PC-9 (cell line): Measurements from ENCODE around the gene ARMC12. TPM values are rescaled to one million over a fixed set of nuclear protein-coding genes. Genes with fewer than 3 reads are reported as not detected.

Experiments used
- BruUV-seq: library from RNA; stranded (reverse); fragments of 400-500 nt; replicated peaks from 2 replicates; lab custom pipeline; 2021; lab: Mats Ljungman, UMichigan
- CTCF ChIA-PET: fragments of 300-600 bp; sonication (Branson Sonifier 250); formaldehyde crosslinking; loops from one replicate; lab custom pipeline; 2022; ENCODE audit warnings: antibody characterized with exemption; lab: Charles Lee
- POLR2A ChIA-PET: fragments of 300-600 bp; sonication (Branson Sonifier 250); formaldehyde crosslinking; loops from one replicate; lab custom pipeline; 2022; ENCODE audit warnings: antibody characterized with exemption; ENCODE audit not compliant: unreplicated experiment; lab: Charles Lee
- DNase-seq, 2 experiments: peaks; one replicate each; pipeline versions ENCODE4 v3.0.0 to v3.0.0-alpha.2; 2015 to 2022; ENCODE audit warnings: mixed read lengths in 1 of 2
- H2AFZ ChIP-seq: fragments of 200-600 bp; sonication (generic); 2 replicates; pipeline ENCODE4 v1.8.1; 2017; ENCODE audit warnings: antibody characterized with exemption
- H3F3A ChIP-seq: fragments of 200-600 bp; sonication (generic); 2 replicates; pipeline ENCODE4 v1.8.1; 2017; ENCODE audit warnings: antibody characterized with exemption, mild to moderate bottlenecking, low read depth; ENCODE audit not compliant: insufficient read depth
- H3K27ac ChIP-seq: fragments of 200-600 bp; sonication (generic); 2 replicates; pipeline ENCODE4 v1.6.1; 2016; ENCODE audit warnings: mixed run types
- H3K27me3 ChIP-seq: fragments of 200-600 bp; sonication (generic); 2 replicates; pipeline ENCODE4 v1.6.1; 2016; ENCODE audit warnings: low read depth, mixed run types; ENCODE audit not compliant: insufficient read depth
- H3K36me3 ChIP-seq: fragments of 200-600 bp; sonication (generic); 2 replicates; pipeline ENCODE4 v1.6.1; 2016; ENCODE audit warnings: low read depth, mixed run types
- H3K4me1 ChIP-seq: fragments of 200-600 bp; sonication (generic); replicated peaks from 2 replicates; pipeline ENCODE4 v1.6.1; 2016; ENCODE audit warnings: mixed run types; ENCODE audit not compliant: insufficient read depth
- H3K4me2 ChIP-seq: fragments of 200-600 bp; sonication (generic); 2 replicates; pipeline ENCODE4 v1.6.1; 2017; ENCODE audit warnings: mixed run types
- H3K4me3 ChIP-seq: fragments of 200-600 bp; sonication (generic); 2 replicates; pipeline ENCODE4 v1.6.1; 2016; ENCODE audit warnings: mixed run types
- H3K79me2 ChIP-seq: fragments of 200-600 bp; sonication (generic); 2 replicates; pipeline ENCODE4 v1.6.1; 2017; ENCODE audit warnings: low read depth, mixed run types
- H3K9me2 ChIP-seq: fragments of 200-600 bp; sonication (generic); 2 replicates; pipeline ENCODE4 v1.8.1; 2017; ENCODE audit warnings: mild to moderate bottlenecking; ENCODE audit not compliant: insufficient read depth
- H3K9me3 ChIP-seq: fragments of 200-600 bp; sonication (generic); 2 replicates; pipeline ENCODE4 v1.8.1; 2016; ENCODE audit warnings: low read depth; ENCODE audit not compliant: insufficient read depth
- H4K20me1 ChIP-seq: fragments of 200-600 bp; sonication (generic); 2 replicates; pipeline ENCODE4 v1.8.1; 2017; ENCODE audit not compliant: insufficient read depth
- CTCF ChIP-seq: fragments of 200-600 bp; sonication (generic); conservative IDR thresholded peaks from 2 replicates; pipeline ENCODE4 v1.6.1; 2017; ENCODE audit warnings: mixed run types, antibody characterized with exemption, mild to moderate bottlenecking, moderate library complexity
- EZH2 ChIP-seq: fragments of 200-600 bp; sonication (generic); IDR thresholded peaks from 2 replicates; pipeline ENCODE4 v1.8.0; 2017; ENCODE audit warnings: antibody characterized with exemption, low read depth
- intact Hi-C: fragments of 100-400 bp; cut with micrococcal nuclease; formaldehyde crosslinking; loops from one replicate; pipeline ENCODE4 v1.10.0; 2022; ENCODE audit not compliant: unreplicated experiment
- total RNA-seq: library from RNA; stranded (reverse); gene quantifications from 2 replicates; pipeline ENCODE4 v1.2.3, GENCODE V29; 2021

The ARMC12 gene
- total RNA-seq, 1 experiment from 2014 or later, result 0.57 TPM

GRCh38 chr6:35742842-35743241, 6.0 kb downstream of the ARMC12 start:
- Histone ChIP-seq H4K20me1 (no peaks in the 10 kb centered on the region), H3K4me2 (no peak overlapping the region), H3K9me2 (no peaks in the 10 kb centered on the region), H3K36me3 (no peaks in the 10 kb centered on the region), H3K4me1 (no peaks in the 10 kb centered on the region), H3F3A (no peaks in the 10 kb centered on the region), H3K4me3 (no peak overlapping the region), H3K27ac (no peak overlapping the region), H3K9me3 (no peaks in the 10 kb centered on the region), H3K79me2 (no peaks in the 10 kb centered on the region), H2AFZ (no peak overlapping the region), H3K27me3 (no peaks in the 10 kb centered on the region)
- BruUV-seq, result no TSS peak
- ChIA-PET CTCF (interaction anchor here (0.7 kb wide), 2 partner anchors 140 to 182 kb away, joined by 4 to 5 read pairs; no protein-coding TSS in a partner anchor), POLR2A (no interaction called here)
- no peak for TF ChIP-seq CTCF
- TF ChIP-seq EZH2, result no peak
- intact Hi-C loops, result no loop called here
- no peak for DNase-seq

GRCh38 chr6:35745509-35745908, 8.7 kb downstream of the ARMC12 start:
- POLR2A ChIA-PET, result no interaction called here
- Histone ChIP-seq H3K27ac (no peak overlapping the region), H3K27me3 (no peaks in the 10 kb centered on the region), H4K20me1 (no peaks in the 10 kb centered on the region), H3K9me3 (no peaks in the 10 kb centered on the region), H2AFZ (no peak overlapping the region), H3K4me3 (no peak overlapping the region), H3F3A (no peaks in the 10 kb centered on the region), H3K9me2 (no peaks in the 10 kb centered on the region), H3K36me3 (no peaks in the 10 kb centered on the region), H3K79me2 (no peaks in the 10 kb centered on the region), H3K4me2 (no peak overlapping the region), H3K4me1 (no peaks in the 10 kb centered on the region)
- CTCF ChIA-PET, result no interaction called here
- TF ChIP-seq CTCF, result no peak
- no peak for TF ChIP-seq EZH2
- BruUV-seq, result no TSS peak
- intact Hi-C loops, result no loop called here
- DNase-seq, result no peak

DNA sequence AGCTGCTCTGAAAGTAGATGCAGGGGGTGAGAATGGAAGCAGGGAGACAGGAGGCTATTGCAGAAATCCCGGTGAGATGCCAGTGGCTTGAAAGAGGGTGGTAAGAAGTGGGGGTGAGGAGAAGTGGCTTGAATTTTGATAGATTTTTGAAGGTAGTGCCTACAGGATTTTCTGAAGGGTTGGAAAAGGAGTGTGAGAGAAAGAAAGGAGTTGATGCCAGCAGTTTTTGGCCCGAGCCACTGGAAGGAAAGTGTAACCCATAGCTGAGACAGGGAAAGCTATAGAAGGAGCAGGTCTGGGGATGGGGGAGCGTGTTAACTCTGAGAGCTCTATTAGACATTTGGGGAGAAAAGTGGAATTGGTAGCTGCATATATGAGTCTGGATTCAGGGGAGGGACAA, 9.7 kb downstream of the ARMC12 start:
- no peaks in the 10 kb centered on the region for H3K4me1 ChIP-seq
- H2AFZ ChIP-seq, result no peak overlapping the region
- no TSS peak for BruUV-seq
- H3K9me3 ChIP-seq, result no peaks in the 10 kb centered on the region
- CTCF ChIA-PET, result no interaction called here
- no peak for TF ChIP-seq EZH2
- TF ChIP-seq CTCF, result no peak
- H3K27me3 ChIP-seq, result no peaks in the 10 kb centered on the region
- no peak overlapping the region for H3K4me2 ChIP-seq
- H3K9me2 ChIP-seq, result no peaks in the 10 kb centered on the region
- no peaks in the 10 kb centered on the region for H3K36me3 ChIP-seq
- no peak overlapping the region for H3K27ac ChIP-seq
- no peak overlapping the region for H3K4me3 ChIP-seq
- no peaks in the 10 kb centered on the region for H3F3A ChIP-seq
- intact Hi-C loops, result no loop called here
- POLR2A ChIA-PET, result no interaction called here
- DNase-seq, result no peak
- H3K79me2 ChIP-seq, result no peaks in the 10 kb centered on the region
- no peaks in the 10 kb centered on the region for H4K20me1 ChIP-seq
